HUES48 (cell line): ENCODE results near the gene ST6GALNAC3.

Source experiments
- H3K27ac ChIP-seq: one replicate; pipeline ENCODE4 v1.7.0; 2013; ENCODE audit warnings: low read depth, low read length, inconsistent platforms
- H3K27me3 ChIP-seq: 2 replicates; pipeline ENCODE4 v1.6.1; 2013; ENCODE audit warnings: mild to moderate bottlenecking, low read length; ENCODE audit not compliant: control insufficient read depth, insufficient read depth
- H3K36me3 ChIP-seq: 2 replicates; pipeline ENCODE4 v1.6.1; 2013; ENCODE audit warnings: low read length; ENCODE audit not compliant: control insufficient read depth, insufficient read depth
- H3K4me1 ChIP-seq: 2 replicates; pipeline ENCODE4 v1.6.1; 2013; ENCODE audit warnings: mild to moderate bottlenecking, low read length; ENCODE audit not compliant: control insufficient read depth, insufficient read depth
- H3K4me3 ChIP-seq: 2 replicates; pipeline ENCODE4 v1.5.1; 2013; ENCODE audit warnings: mild to moderate bottlenecking, low read depth, low read length
- H3K9ac ChIP-seq: 2 replicates; pipeline ENCODE4 v1.6.1; 2013; ENCODE audit warnings: mild to moderate bottlenecking, low read depth, low read length, moderate library complexity
- H3K9me3 ChIP-seq: 2 replicates; pipeline ENCODE4 v1.6.1; 2013; ENCODE audit warnings: low read length; ENCODE audit not compliant: control insufficient read depth, insufficient read depth

Gene ST6GALNAC3

GRCh38 chr1:76142771-76143540 lies 68.4 kb downstream of the ST6GALNAC3 start:
- Histone ChIP-seq H3K27me3 (no peaks in the 10 kb centered on the region), H3K9ac (no peak overlapping the region), H3K27ac (no peak overlapping the region), H3K4me1 (peaks cover 22% of the 10 kb centered on the region), H3K4me3 (no peak overlapping the region), H3K9me3 (no peaks in the 10 kb centered on the region), H3K36me3 (no peaks in the 10 kb centered on the region)

DNA sequence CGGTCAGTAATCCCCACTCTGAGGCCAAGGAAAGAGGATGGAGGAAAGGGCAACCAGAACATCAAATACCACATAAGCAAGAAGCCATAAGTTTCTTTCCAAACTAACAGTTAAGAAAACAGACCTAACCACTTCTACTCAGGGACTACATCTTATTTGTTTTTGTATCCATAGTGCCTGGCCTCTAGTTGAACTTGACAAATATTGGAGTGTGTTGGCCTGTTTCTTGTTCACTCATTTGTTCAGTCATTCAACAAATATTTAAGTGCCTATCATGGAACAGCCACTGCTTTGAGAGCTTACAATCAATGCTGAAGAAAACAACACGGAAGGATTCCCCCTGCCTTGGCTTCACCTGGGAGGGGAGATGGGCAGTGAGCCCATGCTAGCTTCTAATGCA lies 69.7 kb downstream of the ST6GALNAC3 start:
- Histone ChIP-seq H3K9me3 (no peaks in the 10 kb centered on the region), H3K9ac (no peak overlapping the region), H3K4me3 (no peak overlapping the region), H3K4me1 (peaks cover 22% of the 10 kb centered on the region), H3K27ac (no peak overlapping the region), H3K27me3 (no peaks in the 10 kb centered on the region), H3K36me3 (no peaks in the 10 kb centered on the region)

DNA sequence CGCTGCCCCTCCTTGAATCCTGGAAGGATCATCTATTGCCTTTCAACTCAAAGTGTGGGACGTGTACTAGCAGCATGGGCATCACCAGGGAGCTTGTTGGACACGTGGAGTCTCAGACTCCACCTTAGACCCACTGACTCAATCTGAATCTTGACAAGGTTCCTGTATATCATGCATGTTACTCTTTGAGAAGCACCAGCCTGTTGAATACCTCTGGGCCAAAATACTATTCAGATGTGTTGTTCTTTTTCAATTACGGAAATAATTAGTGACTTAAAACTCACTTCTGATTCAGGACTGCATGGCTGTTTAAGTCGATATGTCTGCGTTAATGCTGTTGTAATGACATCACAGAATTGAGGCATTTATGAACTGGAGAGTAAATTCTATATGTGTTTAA lies 70.8 kb downstream of the ST6GALNAC3 start:
- no peaks in the 10 kb centered on the region for H3K27me3 ChIP-seq
- H3K9ac ChIP-seq: no peak overlapping the region
- no peak overlapping the region for H3K27ac ChIP-seq
- H3K4me1 ChIP-seq: peaks cover 18% of the 10 kb centered on the region
- H3K36me3 ChIP-seq: no peaks in the 10 kb centered on the region
- no peaks in the 10 kb centered on the region for H3K9me3 ChIP-seq
- no peak overlapping the region for H3K4me3 ChIP-seq

DNA sequence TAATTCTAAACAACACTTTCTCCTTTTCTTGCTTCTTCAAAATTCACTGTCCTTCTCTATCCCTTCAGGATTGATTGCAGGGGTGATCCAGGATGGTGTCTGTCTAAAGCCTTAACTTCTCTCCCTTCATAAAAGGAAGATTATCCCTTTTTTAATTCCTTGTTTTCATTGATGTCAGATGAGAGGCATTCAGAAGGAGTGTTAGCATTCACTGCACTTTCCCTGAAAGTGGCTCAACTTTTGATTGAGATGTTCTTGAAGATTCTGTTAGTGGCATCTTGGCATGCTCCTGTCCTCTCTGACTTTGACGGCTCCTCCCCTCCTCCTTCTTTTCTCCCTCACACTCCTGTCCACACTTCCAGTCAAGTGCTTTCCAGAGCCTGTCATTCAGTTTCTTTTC lies 71.6 kb downstream of the ST6GALNAC3 start:
- peaks cover 12% of the 10 kb centered on the region for H3K4me1 ChIP-seq
- H3K27ac ChIP-seq: no peak overlapping the region
- no peaks in the 10 kb centered on the region for H3K36me3 ChIP-seq
- no peak overlapping the region for H3K4me3 ChIP-seq
- H3K9ac ChIP-seq: no peak overlapping the region
- no peaks in the 10 kb centered on the region for H3K9me3 ChIP-seq
- H3K27me3 ChIP-seq: no peaks in the 10 kb centered on the region

DNA sequence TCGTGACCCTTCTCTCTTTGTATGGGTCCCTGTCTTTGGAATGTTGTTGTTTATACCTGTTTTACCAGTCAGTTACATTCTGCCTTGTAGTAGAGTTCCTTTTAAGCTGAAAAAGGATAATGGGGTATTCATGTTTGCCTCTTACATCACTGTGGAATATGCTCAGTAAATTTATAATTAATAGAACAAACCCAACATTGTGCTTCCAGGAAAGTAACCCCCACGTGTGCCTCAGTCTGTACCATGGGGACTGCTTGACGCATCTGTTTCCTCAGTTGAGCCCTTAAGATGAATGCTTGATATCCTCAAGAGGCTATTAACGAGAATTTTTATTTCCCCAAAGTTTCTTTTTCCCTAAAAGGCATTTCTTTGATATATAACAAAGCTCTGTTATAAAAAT lies 73.4 kb downstream of the ST6GALNAC3 start:
- no peaks in the 10 kb centered on the region; the same call in 1 of the 2 replicates for H3K4me1 ChIP-seq
- H3K4me3 ChIP-seq: no peak overlapping the region
- H3K9ac ChIP-seq: no peak overlapping the region
- H3K27ac ChIP-seq: no peak overlapping the region
- no peaks in the 10 kb centered on the region for H3K36me3 ChIP-seq
- H3K27me3 ChIP-seq: no peaks in the 10 kb centered on the region
- no peaks in the 10 kb centered on the region for H3K9me3 ChIP-seq

DNA sequence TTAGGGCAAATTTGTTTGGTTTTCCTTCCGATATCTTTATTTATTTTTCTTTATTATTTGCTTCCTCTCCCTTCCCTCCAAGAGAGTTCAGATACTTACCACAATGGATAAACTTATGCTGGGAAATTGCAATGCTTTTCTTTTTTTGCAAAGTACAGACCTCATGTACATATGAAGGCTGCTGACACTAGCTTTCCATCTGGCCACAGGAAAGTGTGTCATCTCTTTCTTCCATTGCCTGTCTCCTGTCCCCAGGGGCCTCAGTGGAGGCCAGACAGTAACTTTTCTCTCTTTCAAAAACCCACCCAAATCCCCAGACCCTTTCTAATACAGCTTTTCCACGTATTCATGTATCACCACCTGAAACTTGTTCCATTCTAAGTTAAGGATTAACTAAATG lies 73.9 kb downstream of the ST6GALNAC3 start:
- Histone ChIP-seq H3K4me3 (no peak overlapping the region), H3K27ac (no peak overlapping the region), H3K9me3 (no peaks in the 10 kb centered on the region), H3K27me3 (no peaks in the 10 kb centered on the region), H3K9ac (no peak overlapping the region), H3K4me1 (no peaks in the 10 kb centered on the region; the same call in 1 of the 2 replicates), H3K36me3 (no peaks in the 10 kb centered on the region)

DNA sequence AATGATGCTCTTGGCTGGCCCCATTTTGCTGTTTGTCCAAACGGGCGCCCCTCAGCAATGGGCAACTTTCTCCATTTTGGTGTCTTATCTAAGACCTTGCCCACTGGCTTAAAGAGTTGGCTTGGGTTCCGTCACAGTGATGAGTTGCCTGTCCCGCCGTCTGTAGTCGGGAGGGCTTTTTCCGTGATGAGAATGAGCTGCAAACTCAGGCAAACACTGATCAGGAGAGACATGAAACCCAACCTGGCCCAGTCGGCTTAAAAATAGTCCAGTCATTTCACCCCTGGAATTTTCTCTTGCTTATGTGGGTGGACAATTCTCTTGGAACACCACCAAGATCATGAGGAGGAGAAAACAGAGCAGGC lies 79.3 kb downstream of the ST6GALNAC3 start:
- Histone ChIP-seq H3K4me1 (peaks cover 5% of the 10 kb centered on the region), H3K9ac (no peak overlapping the region), H3K27me3 (no peaks in the 10 kb centered on the region), H3K4me3 (no peak overlapping the region), H3K36me3 (no peaks in the 10 kb centered on the region), H3K27ac (no peak overlapping the region), H3K9me3 (no peaks in the 10 kb centered on the region)

DNA sequence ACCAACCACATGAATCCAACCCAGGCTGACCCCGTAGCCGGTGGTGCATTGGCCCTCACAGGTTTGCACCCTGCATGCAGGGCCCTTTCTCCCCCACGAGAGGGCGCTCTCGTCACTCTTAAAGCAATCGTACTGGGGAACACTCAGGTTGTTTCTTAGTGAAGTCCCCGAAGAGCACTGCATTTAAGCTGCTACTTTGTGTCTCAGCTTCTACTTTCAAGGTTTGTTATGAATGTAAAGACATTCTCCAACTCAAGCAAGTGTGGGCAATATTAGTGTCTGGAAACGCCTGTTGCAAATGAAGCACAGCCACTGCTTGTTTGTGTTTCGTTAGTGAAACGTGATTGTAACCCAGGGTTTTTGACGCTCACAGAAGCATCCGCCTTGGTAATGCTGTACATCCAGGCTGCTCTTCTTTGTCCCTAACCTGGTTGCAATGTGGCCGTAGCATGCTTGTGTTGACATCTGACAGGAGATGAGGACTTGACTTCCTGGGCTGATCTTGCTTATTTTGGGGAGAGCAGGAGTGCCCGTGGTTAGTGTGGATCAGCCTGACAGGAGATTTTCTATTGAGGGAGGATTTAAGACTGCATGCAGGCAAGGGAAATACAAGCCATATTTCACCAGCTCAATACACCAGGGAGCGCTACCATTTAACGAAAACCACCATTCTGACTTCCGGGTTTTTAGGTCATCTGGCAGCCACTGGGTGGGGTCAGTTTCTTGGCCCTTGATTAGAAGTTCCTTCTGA lies 79.8 kb downstream of the ST6GALNAC3 start:
- no peaks in the 10 kb centered on the region for H3K9me3 ChIP-seq
- H3K4me3 ChIP-seq: 0 out of 2 replicates have a peak overlapping the region, but pooled peaks have one; percentile 10
- no peak overlapping the region for H3K27ac ChIP-seq
- no peaks in the 10 kb centered on the region for H3K36me3 ChIP-seq
- peaks cover 5% of the 10 kb centered on the region for H3K4me1 ChIP-seq
- no peak overlapping the region for H3K9ac ChIP-seq
- no peaks in the 10 kb centered on the region for H3K27me3 ChIP-seq

DNA sequence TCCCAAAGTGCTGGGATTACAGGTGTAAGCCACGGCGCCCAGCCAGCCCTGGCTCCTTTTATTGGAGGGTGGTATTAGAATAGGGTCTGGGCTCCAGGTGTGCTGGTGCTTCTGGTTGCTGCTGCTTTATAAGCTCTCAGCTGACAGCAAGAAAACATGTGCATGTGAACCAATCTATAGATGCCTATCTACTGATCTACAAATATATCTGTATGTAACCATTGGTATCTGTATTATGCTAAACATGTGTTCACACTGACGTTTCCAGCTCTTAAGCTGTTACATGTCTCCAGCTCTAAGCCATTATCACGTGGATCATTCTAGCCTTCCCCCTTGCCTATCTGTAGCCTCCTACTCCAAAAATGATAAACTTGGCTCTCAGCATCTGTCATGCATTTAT lies 82.4 kb downstream of the ST6GALNAC3 start:
- no peak overlapping the region for H3K4me3 ChIP-seq
- H3K27me3 ChIP-seq: no peaks in the 10 kb centered on the region
- no peaks in the 10 kb centered on the region for H3K9me3 ChIP-seq
- no peak overlapping the region for H3K27ac ChIP-seq
- H3K9ac ChIP-seq: no peak overlapping the region
- H3K4me1 ChIP-seq: peaks cover 5% of the 10 kb centered on the region
- no peaks in the 10 kb centered on the region for H3K36me3 ChIP-seq

DNA sequence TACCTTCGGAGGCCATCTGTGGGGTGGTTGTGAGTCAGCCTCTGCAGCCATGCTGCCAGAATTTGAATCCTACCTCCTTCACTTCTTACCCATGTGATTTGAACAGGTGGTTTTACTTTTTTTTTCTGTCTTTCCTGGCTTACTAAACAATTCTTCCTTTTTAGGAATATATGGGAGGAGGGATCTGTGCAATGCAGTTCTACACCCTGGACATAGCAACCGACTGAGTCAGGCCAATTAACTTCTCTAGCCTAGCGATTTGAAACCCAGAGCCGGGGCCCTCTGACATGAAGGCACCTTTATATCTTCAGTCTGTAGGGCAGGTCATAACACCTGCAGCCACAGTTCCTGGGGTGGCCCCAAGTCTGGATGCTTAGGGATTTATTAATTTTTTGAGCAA lies 83.6 kb downstream of the ST6GALNAC3 start:
- H3K36me3 ChIP-seq: no peaks in the 10 kb centered on the region
- no peak overlapping the region for H3K27ac ChIP-seq

DNA sequence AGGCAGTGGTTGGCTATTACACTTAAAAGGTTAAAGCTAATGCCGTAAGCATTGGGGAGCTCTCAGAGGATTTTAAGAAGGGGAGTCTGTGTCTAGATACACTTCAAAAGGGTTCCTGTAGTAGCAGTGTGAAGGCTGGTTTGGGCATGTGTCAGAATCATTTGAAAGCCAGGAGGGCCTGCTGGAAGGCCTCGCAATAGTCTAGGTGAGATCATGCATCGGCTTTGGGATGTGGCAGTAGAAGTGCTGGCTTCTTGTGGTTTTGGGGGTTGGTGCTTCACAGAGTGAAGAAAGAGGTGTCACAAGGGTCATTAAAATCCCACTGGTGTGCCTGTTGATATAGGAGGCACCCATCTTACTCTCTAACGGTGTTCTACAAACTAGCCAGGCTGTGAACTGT lies 85.7 kb downstream of the ST6GALNAC3 start:
- Histone ChIP-seq H3K9ac (no peak overlapping the region), H3K36me3 (no peaks in the 10 kb centered on the region), H3K9me3 (no peaks in the 10 kb centered on the region), H3K4me3 (no peak overlapping the region), H3K27me3 (no peaks in the 10 kb centered on the region), H3K27ac (no peak overlapping the region), H3K4me1 (no peaks in the 10 kb centered on the region)

More for the DNA sequence above, 83.6 kb downstream of the ST6GALNAC3 start:
- Histone ChIP-seq H3K9me3 (no peaks in the 10 kb centered on the region), H3K9ac (no peak overlapping the region), H3K4me3 (no peak overlapping the region), H3K4me1 (peaks cover 5% of the 10 kb centered on the region), H3K27me3 (no peaks in the 10 kb centered on the region)
